ENCODE results near the gene GHRHR.

DNA sequence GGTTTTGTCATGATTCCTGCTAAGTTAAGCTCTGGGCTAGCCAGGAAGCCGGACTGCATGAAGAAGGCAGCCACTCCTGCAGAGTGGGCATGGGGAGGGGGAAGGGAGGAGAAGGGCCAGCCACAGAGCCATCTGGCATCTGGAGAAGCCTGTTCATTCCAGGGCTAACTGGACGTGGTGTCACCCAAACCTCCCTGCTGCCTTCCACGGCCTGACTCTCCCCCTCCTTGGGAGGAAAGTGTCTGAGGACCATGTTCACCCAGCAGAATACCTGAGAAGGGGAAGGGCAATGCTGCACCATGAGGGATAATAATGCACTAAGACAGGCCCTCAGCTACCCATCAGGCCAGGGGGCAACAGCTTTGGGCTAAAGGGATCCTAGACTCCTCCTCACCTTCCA lies 36.7 kb upstream of the GHRHR start:
- TF ChIP-seq CTCF (IDR thresholded peaks at IDR 0.05) (no peak), POLR2A (IDR thresholded peaks at IDR 0.05) (no peak), POLR2AphosphoS5 (IDR thresholded peaks at IDR 0.05) (no peak)
